PC-9 (cell line): ENCODE measurements around the gene TMEM120B. TPM values are rescaled to one million over a fixed set of nuclear protein-coding genes. Genes with fewer than 3 reads are reported as not detected.
"Not testable (repeated sequence)": the region's sequence is repeated elsewhere in the genome, so short reads cannot be mapped to it uniquely, and the experiment has no call there.

Experiments
- Bru-seq: library from RNA; stranded (reverse); fragments of 400-500 nt; gene quantifications from one replicate; lab custom pipeline; 2021; lab: Mats Ljungman, UMichigan
- BruChase-seq, 2 experiments: library from RNA; stranded (reverse); fragments of 400-500 nt; gene quantifications; one replicate each; lab custom pipeline; 2021; lab: Mats Ljungman, UMichigan
- BruUV-seq: library from RNA; stranded (reverse); fragments of 400-500 nt; replicated peaks from 2 replicates; lab custom pipeline; 2021; lab: Mats Ljungman, UMichigan
- CTCF ChIA-PET: fragments of 300-600 bp; sonication (Branson Sonifier 250); formaldehyde crosslinking; loops from one replicate; lab custom pipeline; 2022; ENCODE audit warnings: antibody characterized with exemption; lab: Charles Lee
- POLR2A ChIA-PET: fragments of 300-600 bp; sonication (Branson Sonifier 250); formaldehyde crosslinking; loops from one replicate; lab custom pipeline; 2022; ENCODE audit warnings: antibody characterized with exemption; ENCODE audit not compliant: unreplicated experiment; lab: Charles Lee
- DNase-seq, 2 experiments: peaks; one replicate each; pipeline versions ENCODE4 v3.0.0 to v3.0.0-alpha.2; 2015 to 2022; ENCODE audit warnings: mixed read lengths in 1 of 2
- H2AFZ ChIP-seq: fragments of 200-600 bp; sonication (generic); 2 replicates; pipeline ENCODE4 v1.8.1; 2017; ENCODE audit warnings: antibody characterized with exemption
- H3F3A ChIP-seq: fragments of 200-600 bp; sonication (generic); 2 replicates; pipeline ENCODE4 v1.8.1; 2017; ENCODE audit warnings: antibody characterized with exemption, mild to moderate bottlenecking, low read depth; ENCODE audit not compliant: insufficient read depth
- H3K27ac ChIP-seq: fragments of 200-600 bp; sonication (generic); 2 replicates; pipeline ENCODE4 v1.6.1; 2016; ENCODE audit warnings: mixed run types
- H3K27me3 ChIP-seq: fragments of 200-600 bp; sonication (generic); 2 replicates; pipeline ENCODE4 v1.6.1; 2016; ENCODE audit warnings: low read depth, mixed run types; ENCODE audit not compliant: insufficient read depth
- H3K36me3 ChIP-seq: fragments of 200-600 bp; sonication (generic); 2 replicates; pipeline ENCODE4 v1.6.1; 2016; ENCODE audit warnings: low read depth, mixed run types
- H3K4me1 ChIP-seq: fragments of 200-600 bp; sonication (generic); replicated peaks from 2 replicates; pipeline ENCODE4 v1.6.1; 2016; ENCODE audit warnings: mixed run types; ENCODE audit not compliant: insufficient read depth
- H3K4me2 ChIP-seq: fragments of 200-600 bp; sonication (generic); 2 replicates; pipeline ENCODE4 v1.6.1; 2017; ENCODE audit warnings: mixed run types
- H3K4me3 ChIP-seq: fragments of 200-600 bp; sonication (generic); 2 replicates; pipeline ENCODE4 v1.6.1; 2016; ENCODE audit warnings: mixed run types
- H3K79me2 ChIP-seq: fragments of 200-600 bp; sonication (generic); 2 replicates; pipeline ENCODE4 v1.6.1; 2017; ENCODE audit warnings: low read depth, mixed run types
- H3K9me2 ChIP-seq: fragments of 200-600 bp; sonication (generic); 2 replicates; pipeline ENCODE4 v1.8.1; 2017; ENCODE audit warnings: mild to moderate bottlenecking; ENCODE audit not compliant: insufficient read depth
- H3K9me3 ChIP-seq: fragments of 200-600 bp; sonication (generic); 2 replicates; pipeline ENCODE4 v1.8.1; 2016; ENCODE audit warnings: low read depth; ENCODE audit not compliant: insufficient read depth
- H4K20me1 ChIP-seq: fragments of 200-600 bp; sonication (generic); 2 replicates; pipeline ENCODE4 v1.8.1; 2017; ENCODE audit not compliant: insufficient read depth
- EZH2 ChIP-seq: fragments of 200-600 bp; sonication (generic); IDR thresholded peaks from 2 replicates; pipeline ENCODE4 v1.8.0; 2017; ENCODE audit warnings: antibody characterized with exemption, low read depth
- intact Hi-C: fragments of 100-400 bp; cut with micrococcal nuclease; formaldehyde crosslinking; loops from one replicate; pipeline ENCODE4 v1.10.0; 2022; ENCODE audit not compliant: unreplicated experiment
- long read RNA-seq: library from polyadenylated mRNA; stranded (forward); transcript quantifications from one replicate; pipeline ENCODE4 v2.0.0, GENCODE V29; 2022
- total RNA-seq: library from RNA; stranded (reverse); gene quantifications from 2 replicates; pipeline ENCODE4 v1.2.3, GENCODE V29; 2021
- TF ChIP-seq, protein P1 (sequence below): fragments of 200-600 bp; sonication (generic); conservative IDR thresholded peaks from 2 replicates; pipeline ENCODE4 v1.6.1; 2017; ENCODE audit warnings: mixed run types, antibody characterized with exemption, mild to moderate bottlenecking, moderate library complexity

Gene TMEM120B
- total RNA-seq (10.3 and 12.4 TPM in 2 replicates), Bru-seq, nascent RNA (percentile 51 among the genes with signal in this experiment), BruChase-seq, experiment 1, labeled RNA remaining after a 2-hour chase (percentile 61 among the genes with signal in this experiment), BruChase-seq, experiment 2, labeled RNA remaining after a 6-hour chase (percentile 55 among the genes with signal in this experiment)
- long read RNA-seq, full-length matches to known transcripts: 9 of 28 reads
- long read RNA-seq, partial matches to known transcripts: 4 of 28 reads
- long read RNA-seq, other reads (novel, unspliced or antisense): 15 of 28 reads

DNA sequence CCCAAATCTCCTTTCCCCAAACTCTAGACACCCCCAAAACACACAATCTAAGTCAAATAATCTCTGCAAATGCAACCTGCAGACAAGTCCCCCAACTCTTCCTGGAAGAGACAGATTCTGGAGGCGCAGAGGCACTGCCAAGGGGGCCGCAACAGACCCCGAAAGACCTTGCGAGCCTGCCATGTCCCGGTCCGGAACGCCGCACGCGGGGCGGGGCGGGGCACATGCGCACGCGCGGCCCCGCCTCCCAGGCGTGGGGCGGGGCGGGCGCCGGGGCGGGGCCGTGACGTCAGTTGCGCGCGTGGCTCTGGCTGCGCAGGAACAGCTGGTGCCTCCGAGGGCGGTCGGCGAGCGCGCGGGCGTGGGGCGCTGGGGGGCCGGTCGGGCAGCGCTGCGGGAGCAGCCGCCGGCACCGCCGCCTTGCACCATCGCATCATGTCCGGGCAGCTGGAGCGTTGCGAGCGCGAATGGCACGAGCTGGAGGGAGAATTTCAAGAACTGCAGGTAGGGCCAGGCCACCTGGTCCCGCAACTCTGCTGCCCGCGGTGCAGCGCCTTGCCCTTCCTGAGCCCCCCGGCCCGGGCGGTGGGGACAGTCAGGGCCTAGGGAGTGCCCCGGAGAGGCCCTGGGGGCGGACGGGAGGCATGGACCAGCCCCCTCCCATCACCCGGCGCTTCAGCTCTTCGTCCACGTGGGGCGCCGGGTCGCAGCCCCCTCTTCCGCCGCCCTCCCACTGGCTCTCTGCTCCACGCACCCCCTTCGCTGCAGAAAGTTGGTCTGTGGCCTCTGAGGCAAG is at the start of gene TMEM120B:
Gene TMEM120B, plus strand, starts transcription at position 292 of the 796 bp plus-strand sequence. Its CDS starts 144 bp downstream, at position 436.
- peaks cover 35% of the 10 kb centered on the region for H3K4me1 ChIP-seq
- no peaks in the 10 kb centered on the region for H3K27me3 ChIP-seq
- BruUV-seq: no TSS peak
- no peaks in the 10 kb centered on the region for H3K9me2 ChIP-seq
- TF ChIP-seq, protein P1, sequence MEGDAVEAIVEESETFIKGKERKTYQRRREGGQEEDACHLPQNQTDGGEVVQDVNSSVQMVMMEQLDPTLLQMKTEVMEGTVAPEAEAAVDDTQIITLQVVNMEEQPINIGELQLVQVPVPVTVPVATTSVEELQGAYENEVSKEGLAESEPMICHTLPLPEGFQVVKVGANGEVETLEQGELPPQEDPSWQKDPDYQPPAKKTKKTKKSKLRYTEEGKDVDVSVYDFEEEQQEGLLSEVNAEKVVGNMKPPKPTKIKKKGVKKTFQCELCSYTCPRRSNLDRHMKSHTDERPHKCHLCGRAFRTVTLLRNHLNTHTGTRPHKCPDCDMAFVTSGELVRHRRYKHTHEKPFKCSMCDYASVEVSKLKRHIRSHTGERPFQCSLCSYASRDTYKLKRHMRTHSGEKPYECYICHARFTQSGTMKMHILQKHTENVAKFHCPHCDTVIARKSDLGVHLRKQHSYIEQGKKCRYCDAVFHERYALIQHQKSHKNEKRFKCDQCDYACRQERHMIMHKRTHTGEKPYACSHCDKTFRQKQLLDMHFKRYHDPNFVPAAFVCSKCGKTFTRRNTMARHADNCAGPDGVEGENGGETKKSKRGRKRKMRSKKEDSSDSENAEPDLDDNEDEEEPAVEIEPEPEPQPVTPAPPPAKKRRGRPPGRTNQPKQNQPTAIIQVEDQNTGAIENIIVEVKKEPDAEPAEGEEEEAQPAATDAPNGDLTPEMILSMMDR: no peak
- no peak for TF ChIP-seq EZH2
- peaks cover 21% of the 10 kb centered on the region for H3K79me2 ChIP-seq
- peak within 1 kb of the TSS; percentile 95 for H3K4me2 ChIP-seq
- no peaks in the 10 kb centered on the region for H3K36me3 ChIP-seq
- no peaks in the 10 kb centered on the region for H3K9me3 ChIP-seq
- peaks cover 37% of the 10 kb centered on the region for H3F3A ChIP-seq
- peak within 1 kb of the TSS; percentile 40; the same call in 1 of the 2 replicates for H3K27ac ChIP-seq
- peak; percentile 41 to 84 for DNase-seq
- ChIA-PET CTCF (interaction anchor here (0.5 kb wide), 1 partner anchor 61 kb away, joined by 11 read pairs; no protein-coding TSS in a partner anchor), POLR2A (interaction anchor here (0.5 to 0.8 kb wide), 5 partner anchors 57 to 90 kb away, joined by 3 to 12 read pairs (median 5); partner anchors contain the start of gene ORAI1)
- H4K20me1 ChIP-seq: no peaks in the 10 kb centered on the region
- intact Hi-C loops: loop anchor here (5.0 kb wide), 2 partner anchors 60 to 80 kb away; partner anchors contain the start of gene RHOF
- peak within 1 kb of the TSS; percentile 77 for H3K4me3 ChIP-seq
- H2AFZ ChIP-seq: peak within 1 kb of the TSS; percentile 86

DNA sequence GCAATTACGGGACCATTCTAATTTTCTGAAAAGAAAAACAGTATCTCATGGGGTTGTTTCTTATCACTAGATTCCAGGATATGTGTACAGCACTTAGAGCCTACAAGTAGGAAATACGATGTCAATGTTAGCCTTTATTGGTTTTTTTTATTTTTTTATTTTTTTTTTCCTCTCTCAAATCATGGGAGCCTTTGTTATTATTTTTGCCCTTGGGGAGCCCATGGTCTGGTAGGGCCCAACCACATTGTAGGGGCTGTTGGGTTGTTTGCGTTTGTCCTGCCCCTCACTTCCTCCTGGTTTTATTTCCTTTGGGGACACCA is 49.0 kb upstream of the TMEM120B start:
- BruUV-seq: no TSS peak
- intact Hi-C loops: no loop called here
- peak overlapping the region; percentile 28; the same call in 1 of the 2 replicates for H3K27ac ChIP-seq
- no peaks in the 10 kb centered on the region for H3K36me3 ChIP-seq
- H3F3A ChIP-seq: 0 out of 2 replicates have a peak, but pooled peaks cover 5% of the 10 kb centered on the region
- peak overlapping the region; percentile 89 for H2AFZ ChIP-seq
- no peaks in the 10 kb centered on the region for H4K20me1 ChIP-seq
- CTCF ChIA-PET: no interaction called here
- peaks cover 8% of the 10 kb centered on the region; the same call in 1 of the 2 replicates for H3K79me2 ChIP-seq
- peak overlapping the region; percentile 73 for H3K4me2 ChIP-seq
- H3K4me1 ChIP-seq: 0 out of 2 replicates have a peak, but pooled peaks cover 4% of the 10 kb centered on the region
- H3K27me3 ChIP-seq: no peaks in the 10 kb centered on the region
- H3K9me3 ChIP-seq: no peaks in the 10 kb centered on the region
- peak overlapping the region; percentile 79; the same call in 1 of the 2 replicates for H3K4me3 ChIP-seq
- no peaks in the 10 kb centered on the region for H3K9me2 ChIP-seq
- POLR2A ChIA-PET: no interaction called here
- TF ChIP-seq EZH2: no peak
- TF ChIP-seq, protein P1: no peak
- DNase-seq: no peak

DNA sequence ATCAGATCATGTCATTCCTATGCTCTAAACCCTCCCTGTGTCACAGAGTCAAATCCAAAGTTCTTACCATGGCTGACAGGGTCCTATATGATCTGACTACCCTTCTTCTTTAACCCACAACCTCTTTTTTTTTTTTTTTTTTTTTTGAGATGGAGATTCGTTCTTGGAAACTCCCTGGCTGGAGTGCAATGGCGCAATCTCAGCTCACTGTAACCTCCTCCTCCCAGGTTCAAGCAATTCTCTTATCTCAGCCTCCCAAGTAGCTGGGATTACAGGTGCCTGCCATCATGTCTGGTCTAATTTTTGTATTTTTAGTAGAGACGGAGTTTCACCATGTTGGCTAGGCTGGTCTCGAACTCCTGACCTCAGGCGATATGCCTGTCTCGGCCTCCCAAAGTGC is 45.7 kb upstream of the TMEM120B start:
- H3K4me2 ChIP-seq, H3K27me3 ChIP-seq, H2AFZ ChIP-seq, H3K9me3 ChIP-seq, CTCF ChIA-PET, H3K36me3 ChIP-seq, H4K20me1 ChIP-seq, H3K4me3 ChIP-seq, H3K9me2 ChIP-seq, BruUV-seq, intact Hi-C loops, H3K27ac ChIP-seq, DNase-seq, H3K79me2 ChIP-seq: not testable (repeated sequence)
- peaks cover 16% of the 10 kb centered on the region for H3F3A ChIP-seq
- POLR2A ChIA-PET: interaction anchor here (0.6 kb wide), 1 partner anchor 107 kb away, joined by 9 read pairs; no protein-coding TSS in a partner anchor
- H3K4me1 ChIP-seq: peaks cover 26% of the 10 kb centered on the region
